Measurements from ENCODE around the gene KLK6. TPM values are rescaled to one million over a fixed set of nuclear protein-coding genes. Genes with fewer than 3 reads are reported as not detected.

KLK6 gene
- total and polyA plus RNA-seq, 8 donors, result 4.5 TPM; not detected in 7

- DNase-seq, result no peak
- Histone ChIP-seq H3K27ac (no peak overlapping the region), H3K4me1 (peaks cover 0 to 9% (median 0%) of the 10 kb centered on the region in 4 donors), H3K4me3 (no peak overlapping the region), H3K9me3 (peaks cover 0 to 3% (median 0%) of the 10 kb centered on the region in 4 donors), H3K36me3 (no peaks in the 10 kb centered on the region), H3K27me3 (peaks cover 0 to 70% (median 36%) of the 10 kb centered on the region in 3 donors)
- TF ChIP-seq POLR2AphosphoS5 (IDR thresholded peaks at IDR 0.05) (no peak), POLR2A (IDR thresholded peaks at IDR 0.05) (no peak), CTCF (IDR thresholded peaks at IDR 0.05) (no peak), EP300 (IDR thresholded peaks at IDR 0.05) (no peak)
- WGBS, 5 donors, result 82 to 91% (median 89%) methylated on average over 10 of the region's 10 CpGs
- intact Hi-C loops (cut with DNase I; ENCODE audit: low total_unique reads), result no loop called here
Measured at GRCh38 chr19:51000426-51000825, 31.0 kb upstream of the KLK6 start.

- no peak for DNase-seq
- WGBS, 5 donors, result 41 to 67% (median 54%) methylated on average over 4 of the region's 4 CpGs
- Histone ChIP-seq H3K4me1 (peaks cover 0 to 9% (median 0%) of the 10 kb centered on the region in 4 donors), H3K9me3 (peaks cover 0 to 3% (median 0%) of the 10 kb centered on the region in 4 donors), H3K4me3 (no peak overlapping the region), H3K36me3 (no peaks in the 10 kb centered on the region), H3K27me3 (peaks cover 0 to 67% (median 36%) of the 10 kb centered on the region in 3 donors), H3K27ac (no peak overlapping the region)
- TF ChIP-seq POLR2AphosphoS5 (IDR thresholded peaks at IDR 0.05) (no peak), CTCF (IDR thresholded peaks at IDR 0.05) (no peak), POLR2A (IDR thresholded peaks at IDR 0.05) (no peak), EP300 (IDR thresholded peaks at IDR 0.05) (no peak)
- intact Hi-C loops (cut with DNase I; ENCODE audit: low total_unique reads), result no loop called here
Measured at GRCh38 chr19:50998686-50999085, 29.3 kb upstream of the KLK6 start.

GRCh38 chr19:50998061-50998460 lies 28.7 kb upstream of the KLK6 start:
- 58 to 73% (median 60%) methylated on average over 5 of the region's 5 CpGs for WGBS, 5 donors
- intact Hi-C loops (cut with DNase I; ENCODE audit: low total_unique reads), result no loop called here
- H3K4me1 ChIP-seq, result peaks cover 0 to 9% (median 0%) of the 10 kb centered on the region in 4 donors
- H3K27ac ChIP-seq, result no peak overlapping the region
- TF ChIP-seq POLR2A (IDR thresholded peaks at IDR 0.05) (no peak), POLR2AphosphoS5 (IDR thresholded peaks at IDR 0.05) (no peak), CTCF (IDR thresholded peaks at IDR 0.05) (no peak), EP300 (IDR thresholded peaks at IDR 0.05) (no peak)
- peaks cover 0 to 60% (median 34%) of the 10 kb centered on the region in 3 donors for H3K27me3 ChIP-seq
- no peaks in the 10 kb centered on the region for H3K36me3 ChIP-seq
- DNase-seq, result no peak
- peaks cover 0 to 3% (median 0%) of the 10 kb centered on the region in 4 donors for H3K9me3 ChIP-seq
- H3K4me3 ChIP-seq, result no peak overlapping the region

- no peak for DNase-seq
- H3K9me3 ChIP-seq, result no peaks in the 10 kb centered on the region
- intact Hi-C loops (cut with DNase I; ENCODE audit: low total_unique reads), result no loop called here
- no peak overlapping the region for H3K27ac ChIP-seq
- no peaks in the 10 kb centered on the region for H3K4me1 ChIP-seq
- TF ChIP-seq POLR2A (IDR thresholded peaks at IDR 0.05), result no peak
- TF ChIP-seq POLR2AphosphoS5 (IDR thresholded peaks at IDR 0.05), result no peak
- no peak for TF ChIP-seq CTCF (IDR thresholded peaks at IDR 0.05)
- no peak for TF ChIP-seq EP300 (IDR thresholded peaks at IDR 0.05)
- H3K4me3 ChIP-seq, result no peak overlapping the region
- peaks cover 0 to 31% (median 4%) of the 10 kb centered on the region in 3 donors for H3K27me3 ChIP-seq
- WGBS, 5 donors, result 70 to 79% (median 73%) methylated on average over 2 of the region's 2 CpGs
- H3K36me3 ChIP-seq, result no peaks in the 10 kb centered on the region
Measured at GRCh38 chr19:50994129-50994528, 24.7 kb upstream of the KLK6 start.
